ENCODE measurements around the gene RIC3. TPM values are rescaled to one million over a fixed set of nuclear protein-coding genes. Genes with fewer than 3 reads are reported as not detected.

RIC3 gene
- total RNA-seq, 1 donor from 2014 or later = 12.7 TPM

GRCh38 chr11:8209208-8209807 lies 40.5 kb upstream of the RIC3 start:
- intact Hi-C loops (cut with DNase I) = no loop called here
- peaks cover 9% of the 10 kb centered on the region for H3K27me3 ChIP-seq (ENCODE audit: low read depth)
- TF ChIP-seq, protein P1, sequence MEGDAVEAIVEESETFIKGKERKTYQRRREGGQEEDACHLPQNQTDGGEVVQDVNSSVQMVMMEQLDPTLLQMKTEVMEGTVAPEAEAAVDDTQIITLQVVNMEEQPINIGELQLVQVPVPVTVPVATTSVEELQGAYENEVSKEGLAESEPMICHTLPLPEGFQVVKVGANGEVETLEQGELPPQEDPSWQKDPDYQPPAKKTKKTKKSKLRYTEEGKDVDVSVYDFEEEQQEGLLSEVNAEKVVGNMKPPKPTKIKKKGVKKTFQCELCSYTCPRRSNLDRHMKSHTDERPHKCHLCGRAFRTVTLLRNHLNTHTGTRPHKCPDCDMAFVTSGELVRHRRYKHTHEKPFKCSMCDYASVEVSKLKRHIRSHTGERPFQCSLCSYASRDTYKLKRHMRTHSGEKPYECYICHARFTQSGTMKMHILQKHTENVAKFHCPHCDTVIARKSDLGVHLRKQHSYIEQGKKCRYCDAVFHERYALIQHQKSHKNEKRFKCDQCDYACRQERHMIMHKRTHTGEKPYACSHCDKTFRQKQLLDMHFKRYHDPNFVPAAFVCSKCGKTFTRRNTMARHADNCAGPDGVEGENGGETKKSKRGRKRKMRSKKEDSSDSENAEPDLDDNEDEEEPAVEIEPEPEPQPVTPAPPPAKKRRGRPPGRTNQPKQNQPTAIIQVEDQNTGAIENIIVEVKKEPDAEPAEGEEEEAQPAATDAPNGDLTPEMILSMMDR (IDR thresholded peaks at IDR 0.05) = peak; percentile 43
- H3K27ac ChIP-seq = no peak overlapping the region
- H3K4me1 ChIP-seq = peaks cover 14% of the 10 kb centered on the region
- DNase-seq (no peak), ATAC-seq (no peak)
- H3K9me3 ChIP-seq = no peaks in the 10 kb centered on the region
- no peak overlapping the region for H3K4me3 ChIP-seq
- no peaks in the 10 kb centered on the region for H3K36me3 ChIP-seq

- Histone ChIP-seq H3K4me3 (no peak overlapping the region), H3K27ac (peak overlapping the region; percentile 68), H3K4me1 (peaks cover 14% of the 10 kb centered on the region), H3K36me3 (no peaks in the 10 kb centered on the region), H3K27me3 (ENCODE audit: low read depth) (peaks cover 13% of the 10 kb centered on the region), H3K9me3 (no peaks in the 10 kb centered on the region)
- no peak for ATAC-seq
- DNase-seq = no peak
- intact Hi-C loops (cut with DNase I) = no loop called here
- TF ChIP-seq, protein P1 (IDR thresholded peaks at IDR 0.05) = no peak
Measured at GRCh38 chr11:8207080-8208000, 38.5 kb upstream of the RIC3 start.

DNA sequence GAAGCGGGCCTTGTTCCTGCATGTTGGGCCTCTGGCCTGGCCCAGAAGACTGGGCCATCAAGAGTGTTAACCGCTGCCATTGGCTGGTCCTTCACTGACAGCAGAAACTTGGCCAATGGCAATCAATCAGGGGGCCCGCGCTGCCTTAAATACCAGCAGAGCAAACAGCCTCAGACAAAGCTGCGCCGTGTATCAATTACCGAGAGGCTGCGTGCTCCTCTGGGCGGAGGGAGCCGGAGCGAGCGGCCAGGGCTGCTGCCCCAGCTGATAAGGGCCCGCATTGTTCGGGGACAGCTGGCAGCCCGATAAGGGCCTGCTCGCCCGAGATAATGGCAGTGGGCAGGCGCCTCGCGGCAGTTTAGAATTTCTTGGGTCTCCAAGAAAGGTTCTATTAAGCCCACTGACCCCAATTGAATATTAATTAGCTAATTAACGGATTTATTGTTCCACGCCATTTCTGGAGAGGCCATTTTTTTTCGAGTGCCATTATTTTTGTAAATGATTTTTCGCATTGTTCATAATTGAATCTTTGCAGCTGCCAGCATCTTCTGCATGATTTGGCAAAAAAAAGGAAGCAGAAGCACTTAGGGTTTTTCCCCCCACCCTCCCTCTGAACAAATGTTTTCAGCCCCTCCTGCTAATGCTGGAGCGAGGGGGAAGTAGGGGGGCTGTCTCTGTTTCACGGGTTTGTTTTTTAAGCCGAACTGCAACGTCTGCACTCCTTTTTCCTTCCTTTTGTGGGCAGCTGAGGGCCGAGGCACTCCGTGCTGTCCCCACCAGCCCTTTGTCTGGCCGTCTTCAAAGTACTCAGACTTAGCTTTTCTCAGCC lies 37.6 kb upstream of the RIC3 start:
- peaks cover 14% of the 10 kb centered on the region for H3K27me3 ChIP-seq (ENCODE audit: low read depth)
- peak overlapping the region; percentile 18 for H3K4me3 ChIP-seq
- no peaks in the 10 kb centered on the region for H3K9me3 ChIP-seq
- no peak for DNase-seq
- TF ChIP-seq, protein P1 (IDR thresholded peaks at IDR 0.05) = no peak
- peak; percentile 51 to 60 for ATAC-seq
- H3K4me1 ChIP-seq = peaks cover 14% of the 10 kb centered on the region
- intact Hi-C loops (cut with DNase I) = no loop called here
- H3K36me3 ChIP-seq = no peaks in the 10 kb centered on the region
- peak overlapping the region; percentile 68 for H3K27ac ChIP-seq

DNA sequence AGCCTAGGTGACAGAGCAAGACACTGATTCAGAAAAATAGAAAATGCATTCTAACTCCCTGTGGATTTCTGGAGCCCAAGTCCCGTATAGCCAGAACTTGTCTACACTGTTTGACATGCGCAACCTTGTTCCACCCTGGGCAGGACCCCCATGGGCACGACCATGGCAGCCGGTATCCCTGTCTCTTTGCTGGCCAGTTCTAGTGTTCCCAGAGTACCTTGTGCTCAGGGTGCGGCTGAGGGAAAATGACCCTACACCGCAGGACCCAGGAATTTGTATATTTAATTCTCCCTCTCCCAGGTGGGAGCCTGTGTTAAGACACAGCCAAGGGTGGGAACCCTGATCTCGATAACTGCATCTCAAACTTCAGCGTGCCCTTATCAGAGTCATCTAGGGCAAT lies 36.7 kb upstream of the RIC3 start:
- Histone ChIP-seq H3K9me3 (no peaks in the 10 kb centered on the region), H3K27ac (peak overlapping the region; percentile 9), H3K27me3 (ENCODE audit: low read depth) (peaks cover 14% of the 10 kb centered on the region), H3K36me3 (no peaks in the 10 kb centered on the region), H3K4me1 (peaks cover 14% of the 10 kb centered on the region), H3K4me3 (no peak overlapping the region)
- no peak for ATAC-seq
- DNase-seq = no peak
- intact Hi-C loops (cut with DNase I) = no loop called here
- TF ChIP-seq, protein P1 (IDR thresholded peaks at IDR 0.05) = no peak

GRCh38 chr11:8204596-8204995 lies 35.8 kb upstream of the RIC3 start:
- no peak overlapping the region for H3K27ac ChIP-seq
- TF ChIP-seq, protein P1 (IDR thresholded peaks at IDR 0.05) = no peak
- ATAC-seq = no peak

More at GRCh38 chr11:8204596-8204995, 35.8 kb upstream of the RIC3 start:
- Histone ChIP-seq H3K27me3 (ENCODE audit: low read depth) (peaks cover 14% of the 10 kb centered on the region), H3K4me1 (peaks cover 14% of the 10 kb centered on the region), H3K4me3 (no peak overlapping the region), H3K36me3 (no peaks in the 10 kb centered on the region), H3K9me3 (no peaks in the 10 kb centered on the region)
- no peak for DNase-seq
- intact Hi-C loops (cut with DNase I) = no loop called here

Measured in lower lobe of right lung (tissue), 2 donors.